ENCODE measurements around the gene NEDD4L. TPM values are rescaled to one million over a fixed set of nuclear protein-coding genes. Genes with fewer than 3 reads are reported as not detected.
A peak's percentile ranks its signal among the peaks of the same experiment; 100 is the strongest.

Gene NEDD4L
- total RNA-seq, 4 donors from 2014 or later = 22.7 to 39.9 (median 34.7) TPM

DNA sequence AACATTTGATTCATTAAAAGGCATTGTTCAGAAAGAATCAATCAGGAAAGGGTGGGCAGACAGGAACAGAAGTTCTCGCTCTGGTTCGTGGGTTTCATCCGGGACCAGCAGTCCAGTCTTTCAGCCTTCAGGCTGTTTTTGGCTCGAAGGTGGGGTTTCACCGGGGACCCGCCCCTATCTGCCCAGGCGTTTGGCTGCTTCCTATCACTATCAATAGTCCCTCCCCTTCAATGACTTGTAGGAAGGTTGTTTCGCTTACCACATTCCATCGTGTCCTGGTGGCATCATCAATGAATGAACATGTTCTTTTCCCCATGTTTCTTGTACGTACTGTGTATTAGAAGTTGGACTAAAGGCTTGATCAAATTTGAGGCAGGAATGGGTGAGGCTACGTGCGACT, 130.3 kb downstream of the NEDD4L start:
- no peak for DNase-seq (ENCODE audit: extremely low spot score)
- Histone ChIP-seq H3K4me1 (peaks cover 0 to 32% (median 31%) of the 10 kb centered on the region in 4 donors), H3K36me3 (peaks cover 0 to 3% (median 0%) of the 10 kb centered on the region in 4 donors), H3K9me3 (no peaks in the 10 kb centered on the region), H3K27me3 (no peaks in the 10 kb centered on the region), H3K27ac (replicated peaks in 1 of 4) (no peak overlapping the region), H3K4me3 (no peak overlapping the region)
- TF ChIP-seq, protein P1, sequence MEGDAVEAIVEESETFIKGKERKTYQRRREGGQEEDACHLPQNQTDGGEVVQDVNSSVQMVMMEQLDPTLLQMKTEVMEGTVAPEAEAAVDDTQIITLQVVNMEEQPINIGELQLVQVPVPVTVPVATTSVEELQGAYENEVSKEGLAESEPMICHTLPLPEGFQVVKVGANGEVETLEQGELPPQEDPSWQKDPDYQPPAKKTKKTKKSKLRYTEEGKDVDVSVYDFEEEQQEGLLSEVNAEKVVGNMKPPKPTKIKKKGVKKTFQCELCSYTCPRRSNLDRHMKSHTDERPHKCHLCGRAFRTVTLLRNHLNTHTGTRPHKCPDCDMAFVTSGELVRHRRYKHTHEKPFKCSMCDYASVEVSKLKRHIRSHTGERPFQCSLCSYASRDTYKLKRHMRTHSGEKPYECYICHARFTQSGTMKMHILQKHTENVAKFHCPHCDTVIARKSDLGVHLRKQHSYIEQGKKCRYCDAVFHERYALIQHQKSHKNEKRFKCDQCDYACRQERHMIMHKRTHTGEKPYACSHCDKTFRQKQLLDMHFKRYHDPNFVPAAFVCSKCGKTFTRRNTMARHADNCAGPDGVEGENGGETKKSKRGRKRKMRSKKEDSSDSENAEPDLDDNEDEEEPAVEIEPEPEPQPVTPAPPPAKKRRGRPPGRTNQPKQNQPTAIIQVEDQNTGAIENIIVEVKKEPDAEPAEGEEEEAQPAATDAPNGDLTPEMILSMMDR (IDR thresholded peaks at IDR 0.05) = no peak
- no peak for TF ChIP-seq POLR2AphosphoS5 (IDR thresholded peaks at IDR 0.05)
- no peak for TF ChIP-seq EP300 (IDR thresholded peaks at IDR 0.05)
- no peak for TF ChIP-seq POLR2A (IDR thresholded peaks at IDR 0.05; ENCODE audit: low read depth)
- intact Hi-C loops (cut with DNase I) = no loop called here
- WGBS = 90% methylated on average over 12 of the region's 12 CpGs

DNA sequence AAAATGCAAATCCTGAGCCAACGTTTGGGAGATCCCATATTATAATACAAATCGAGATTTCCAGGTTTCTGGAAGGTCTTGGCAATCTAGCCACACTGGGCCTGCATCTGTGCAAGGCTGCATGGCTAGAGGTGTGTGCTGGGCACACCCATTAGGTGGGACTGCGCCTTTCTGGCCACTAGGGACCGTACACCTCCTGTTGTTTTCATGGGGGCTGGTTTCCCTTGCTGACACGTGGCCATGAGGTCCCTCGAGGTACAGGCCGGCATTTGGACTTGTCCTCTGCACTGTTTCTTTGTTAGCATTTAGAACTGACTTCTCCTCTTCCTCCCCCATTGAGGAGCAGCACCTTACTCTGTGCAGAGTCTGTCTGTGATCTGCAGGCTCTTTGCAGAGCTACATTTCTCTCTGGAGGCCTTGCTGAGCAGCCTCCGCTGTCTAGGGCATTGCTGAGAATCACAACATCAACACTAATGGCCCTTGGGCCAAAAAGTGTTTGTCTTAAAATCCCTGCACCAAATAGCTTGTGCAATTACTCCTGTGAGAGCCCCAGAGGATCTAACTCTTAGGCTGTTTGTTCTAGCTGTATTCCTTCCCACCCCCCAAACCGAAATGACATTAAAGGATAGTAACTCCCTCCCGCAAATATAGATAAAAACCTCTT, 131.2 kb downstream of the NEDD4L start:
- no peak for DNase-seq (ENCODE audit: extremely low spot score)
- TF ChIP-seq POLR2AphosphoS5 (IDR thresholded peaks at IDR 0.05) (no peak), EP300 (IDR thresholded peaks at IDR 0.05) (no peak), POLR2A (IDR thresholded peaks at IDR 0.05; ENCODE audit: low read depth) (no peak)
- TF ChIP-seq, protein P1 (IDR thresholded peaks at IDR 0.05) = no peak
- no peak overlapping the region for H3K27ac ChIP-seq (replicated peaks in 1 of 4)
- H3K36me3 ChIP-seq = no peaks in the 10 kb centered on the region
- no peaks in the 10 kb centered on the region for H3K27me3 ChIP-seq
- H3K4me1 ChIP-seq = peaks cover 0 to 36% (median 33%) of the 10 kb centered on the region in 4 donors
- intact Hi-C loops (cut with DNase I) = loop anchor here (5.0 kb wide), 1 partner anchor 128 kb away; no protein-coding TSS in a partner anchor
- H3K9me3 ChIP-seq = no peaks in the 10 kb centered on the region
- H3K4me3 ChIP-seq = no peak overlapping the region
- 88% methylated on average over 5 of the region's 10 CpGs for WGBS

DNA sequence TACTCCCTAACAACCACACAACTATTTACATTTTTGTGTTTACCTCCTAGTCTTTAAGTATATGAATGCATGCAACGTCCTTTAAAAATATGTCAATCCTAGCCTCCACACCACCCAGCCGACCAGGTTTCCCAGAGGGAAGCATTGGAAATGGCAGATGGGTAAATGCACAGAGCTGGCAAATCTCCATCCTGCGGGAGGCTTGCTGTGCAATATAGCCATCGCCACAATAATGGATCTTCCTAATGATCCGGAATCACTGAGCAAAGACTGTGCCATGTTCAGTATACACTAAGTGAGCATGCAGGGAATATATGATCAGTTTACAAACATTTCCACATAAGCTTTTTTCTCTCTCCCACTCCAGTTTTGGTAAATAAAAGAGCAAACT, 131.8 kb downstream of the NEDD4L start:
- no peak overlapping the region for H3K4me3 ChIP-seq
- no peaks in the 10 kb centered on the region for H3K9me3 ChIP-seq
- DNase-seq (ENCODE audit: extremely low spot score) = no peak
- H3K4me1 ChIP-seq = peaks cover 0 to 41% (median 33%) of the 10 kb centered on the region in 4 donors
- H3K36me3 ChIP-seq = no peaks in the 10 kb centered on the region
- 91% methylated on average over 5 of the region's 5 CpGs for WGBS
- H3K27me3 ChIP-seq = no peaks in the 10 kb centered on the region
- intact Hi-C loops (cut with DNase I) = loop anchor here (5.0 kb wide), 1 partner anchor 128 kb away; no protein-coding TSS in a partner anchor
- TF ChIP-seq, protein P1 (IDR thresholded peaks at IDR 0.05) = no peak
- TF ChIP-seq POLR2A (IDR thresholded peaks at IDR 0.05; ENCODE audit: low read depth) (no peak), POLR2AphosphoS5 (IDR thresholded peaks at IDR 0.05) (no peak), EP300 (IDR thresholded peaks at IDR 0.05) (no peak)
- no peak overlapping the region for H3K27ac ChIP-seq (replicated peaks in 1 of 4)

DNA sequence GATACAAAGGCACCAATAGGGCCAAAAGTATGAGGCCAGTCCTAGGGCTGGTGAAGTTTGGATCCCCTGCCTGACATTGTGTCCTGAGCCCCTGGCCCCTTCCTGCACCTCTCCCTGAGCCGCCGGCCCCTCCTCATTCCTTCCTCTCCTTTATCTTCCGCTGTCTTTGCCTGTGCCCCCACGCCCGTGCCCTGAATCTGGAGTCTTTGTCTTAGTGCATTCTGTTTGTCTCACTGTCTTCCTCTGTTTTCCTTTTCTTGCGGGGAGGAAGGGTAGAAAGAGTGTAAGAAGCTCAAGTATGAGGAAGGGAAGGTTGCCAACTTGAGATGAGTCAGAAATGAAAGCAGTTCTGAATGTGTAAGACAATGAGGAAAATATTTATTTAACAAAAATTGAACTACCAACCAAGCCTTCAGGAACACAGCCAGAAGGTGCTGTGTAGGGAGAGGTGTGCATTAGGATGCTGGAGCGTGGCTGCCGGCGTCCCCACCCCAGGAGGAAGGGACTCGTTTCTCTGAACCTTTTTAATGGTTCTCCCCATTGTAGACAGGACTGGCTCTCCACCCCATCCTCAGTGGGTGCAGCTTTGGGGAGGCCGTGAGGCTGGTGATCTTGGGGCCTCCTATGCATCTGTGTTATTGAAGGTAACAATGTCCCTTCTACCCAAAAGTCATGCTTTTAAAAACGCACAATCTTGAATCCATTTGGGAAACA, 133.1 kb downstream of the NEDD4L start:
- TF ChIP-seq EP300 (IDR thresholded peaks at IDR 0.05) = no peak
- TF ChIP-seq POLR2A (IDR thresholded peaks at IDR 0.05; ENCODE audit: low read depth) = no peak
- no peak for TF ChIP-seq POLR2AphosphoS5 (IDR thresholded peaks at IDR 0.05)
- TF ChIP-seq, protein P1 (IDR thresholded peaks at IDR 0.05) = no peak
- Histone ChIP-seq H3K27ac (replicated peaks in 1 of 4) (peak overlapping the region; percentile 22 to 65 (median 58)), H3K4me1 (peaks cover 0 to 44% (median 33%) of the 10 kb centered on the region in 4 donors), H3K4me3 (peak overlapping the region in 2 of 4 donors; percentile 6 to 16), H3K27me3 (no peaks in the 10 kb centered on the region), H3K36me3 (no peaks in the 10 kb centered on the region), H3K9me3 (no peaks in the 10 kb centered on the region)
- 40% methylated on average over 12 of the region's 12 CpGs for WGBS
- no peak for DNase-seq (ENCODE audit: extremely low spot score)
- intact Hi-C loops (cut with DNase I) = loop anchor here (5.0 kb wide), 1 partner anchor 130 kb away; no protein-coding TSS in a partner anchor

Measured in esophagus muscularis mucosa (tissue), 4 donors.